Gastroesophageal sphincter (tissue), 4 donors: ENCODE results near the gene DES. TPM values are rescaled to one million over a fixed set of nuclear protein-coding genes. Genes with fewer than 3 reads are reported as not detected.
A peak's percentile ranks its signal among the peaks of the same experiment; 100 is the strongest.

Experiments used
- ATAC-seq: fragments of 150-250 bp; one replicate; pipeline ENCODE4 v1.9.1; 2016; ENCODE audit warnings: mild to moderate bottlenecking, moderate library complexity
- H3K27ac ChIP-seq, 4 donors: fragments of 200-600 bp; sonication (generic) in 3 of 4; 1 replicate in 3 of 4; 2 replicates in 1 of 4; pipeline ENCODE4 v1.5.1; 2016 to 2019
- H3K27me3 ChIP-seq: fragments of 200-600 bp; sonication (generic); one replicate; pipeline ENCODE4 v1.5.1; 2019
- H3K36me3 ChIP-seq, 2 donors: fragments of 200-600 bp; sonication (generic); one replicate each; pipeline ENCODE4 v1.5.1; 2019; ENCODE audit warnings: control low read depth in 1 of 2
- H3K4me1 ChIP-seq, 3 donors: fragments of 200-600 bp; sonication (generic); 1 replicate in 2 of 3; 2 replicates in 1 of 3; pipeline ENCODE4 v1.5.1; 2016 to 2019; ENCODE audit warnings: control low read depth in 2 of 3
- H3K4me3 ChIP-seq, 2 donors: fragments of 200-600 bp; sonication (generic); one replicate each; pipeline ENCODE4 v1.5.1; 2019; ENCODE audit warnings: mild to moderate bottlenecking in 1 of 2, moderate library complexity in 1 of 2
- H3K9me3 ChIP-seq, 3 donors: fragments of 200-600 bp; sonication (generic); one replicate each; pipeline ENCODE4 v1.5.1; 2017 to 2019; ENCODE audit warnings: control low read depth in 2 of 3
- CTCF ChIP-seq, 4 experiments: fragments of 200-600 bp in 2 of 4; fragments of 450-650 bp in 2 of 4; sonication (generic) in 1 of 4; IDR thresholded peaks; one replicate each; pipeline ENCODE4 v1.5.1; 2017 to 2019; ENCODE audit warnings: antibody characterized with exemption in 4 of 4, mild to moderate bottlenecking in 2 of 4, moderate library complexity in 2 of 4
- EP300 ChIP-seq: sonication (generic); formaldehyde crosslinking; IDR thresholded peaks from one replicate; pipeline ENCODE4 v1.6.1; 2017; ENCODE audit warnings: antibody characterized with exemption, mild to moderate bottlenecking
- POLR2A ChIP-seq, 2 donors: fragments of 450-650 bp; IDR thresholded peaks; one replicate each; pipeline ENCODE4 v1.6.1; 2017; ENCODE audit warnings: antibody characterized with exemption in 2 of 2, mild to moderate bottlenecking in 2 of 2, moderate library complexity in 1 of 2
- POLR2AphosphoS5 ChIP-seq: sonication (generic); formaldehyde crosslinking; IDR thresholded peaks from one replicate; pipeline ENCODE4 v1.6.1; 2017; ENCODE audit warnings: antibody characterized with exemption
- WGBS, 2 donors: methylation state at CpG; one replicate each; pipeline ENCODE4 v1.1.5; 2018; ENCODE audit warnings: low coverage in 1 of 2; 5-methylcytosine and 5-hydroxymethylcytosine counted together
- total RNA-seq, 4 donors: library from RNA; depleted of rRNA; stranded (reverse); fragments of >200 nt; gene quantifications; one replicate each; pipeline ENCODE4 v1.1.0, GENCODE V29; 2016

Gene DES
- total RNA-seq, 4 donors from 2014 or later, result 10,852 to 31,720 (median 15,007) TPM

DNA sequence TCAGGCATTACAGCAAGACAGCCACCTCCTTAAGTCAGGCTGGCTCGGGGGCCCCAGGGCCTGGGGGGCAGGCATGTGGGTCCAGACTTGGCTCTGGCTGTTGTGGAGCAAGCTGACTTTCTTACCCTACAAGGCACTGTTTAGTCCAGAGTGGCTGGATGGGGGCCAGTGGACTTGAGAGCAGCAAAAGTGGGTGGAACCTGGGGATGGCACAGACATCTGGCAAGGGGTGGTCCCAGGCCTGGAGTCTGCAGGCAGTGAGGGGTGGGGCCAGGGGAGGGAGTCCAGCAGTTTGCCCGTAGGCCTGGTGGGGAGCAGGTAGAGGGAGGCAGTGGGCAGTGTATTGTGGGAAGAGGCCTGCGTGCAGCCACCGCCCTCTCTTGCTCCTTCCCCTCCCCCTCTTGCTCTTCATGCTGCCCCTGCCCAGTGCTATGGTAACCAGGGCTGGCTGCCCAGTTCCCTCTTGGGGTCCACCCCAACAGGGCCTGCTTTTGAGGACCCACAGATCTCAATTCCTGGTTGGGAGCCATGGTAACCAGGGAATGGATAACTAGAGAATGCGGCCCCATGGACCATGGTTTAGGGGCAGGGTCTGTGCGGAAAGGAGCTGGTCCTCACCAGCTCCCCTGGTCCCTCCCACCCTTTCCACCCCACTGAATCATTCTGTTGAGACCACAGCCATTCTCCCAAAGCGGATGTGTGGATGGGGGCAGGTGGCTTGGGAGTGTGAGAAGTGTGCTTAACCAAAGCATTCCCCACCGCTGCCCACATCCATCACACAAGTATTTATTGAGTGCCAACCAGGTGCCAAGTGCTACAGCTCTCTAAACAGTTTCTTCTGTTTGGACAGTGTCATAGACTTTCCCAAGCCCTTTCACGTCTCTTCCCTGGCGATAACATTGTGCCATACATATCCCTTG is 35.8 kb downstream of the DES start:
- peaks cover 0 to 100% (median 14%) of the 10 kb centered on the region in 3 donors for H3K4me1 ChIP-seq

DNA sequence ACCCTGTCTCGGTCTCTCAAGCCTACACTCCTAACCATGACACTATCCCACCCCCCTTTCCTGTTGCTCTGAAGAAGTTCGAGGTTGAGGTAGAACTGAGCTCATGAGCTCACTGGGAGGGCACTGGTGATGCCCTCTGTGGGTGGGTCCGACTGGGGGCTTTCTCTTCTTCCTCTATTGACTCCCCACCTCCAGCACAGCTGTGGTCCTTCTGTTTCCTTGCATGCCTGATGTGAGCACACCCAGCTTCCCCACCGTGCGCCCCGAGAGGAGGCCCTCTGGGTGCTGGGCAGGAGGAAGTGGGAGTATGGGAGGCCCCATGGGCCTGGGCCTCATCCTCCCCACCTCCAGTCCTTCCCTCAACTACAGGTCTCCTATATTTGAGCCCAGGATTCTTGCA is 37.4 kb downstream of the DES start:
- H3K4me1 ChIP-seq, result peaks cover 4 to 100% (median 22%) of the 10 kb centered on the region in 3 donors
- H3K36me3 ChIP-seq, result peaks cover 0 to 12% of the 10 kb centered on the region in 2 donors
- peak overlapping the region; percentile 93 to 99 (median 98) for H3K27ac ChIP-seq
- no peak for ATAC-seq
- H3K4me3 ChIP-seq, result no peak overlapping the region
- H3K27me3 ChIP-seq, result no peaks in the 10 kb centered on the region
- WGBS, 2 donors, result 52 to 74% methylated on average over 4 to 5 of the region's 6 CpGs
- H3K9me3 ChIP-seq, result no peaks in the 10 kb centered on the region
- no peak for TF ChIP-seq CTCF (IDR thresholded peaks at IDR 0.05)
- no peak for TF ChIP-seq POLR2AphosphoS5
- no peak for TF ChIP-seq POLR2A (IDR thresholded peaks at IDR 0.05)
- no peak for TF ChIP-seq EP300

More for the DNA sequence above, 35.8 kb downstream of the DES start:
- H3K36me3 ChIP-seq, result peaks cover 0 to 12% of the 10 kb centered on the region in 2 donors
- no peak for TF ChIP-seq EP300
- peak; percentile 93 for TF ChIP-seq POLR2AphosphoS5
- TF ChIP-seq POLR2A (IDR thresholded peaks at IDR 0.05), result peak; percentile 37 to 48
- peak in 2 of 4 experiments; percentile 13 to 31 for TF ChIP-seq CTCF (IDR thresholded peaks at IDR 0.05)
- ATAC-seq, result peak; percentile 79
- H3K27ac ChIP-seq, result peak overlapping the region; percentile 93 to 99 (median 98)
- H3K27me3 ChIP-seq, result peaks cover 3% of the 10 kb centered on the region
- H3K9me3 ChIP-seq, result no peaks in the 10 kb centered on the region
- peak overlapping the region in 1 of 2 donors; percentile 3 for H3K4me3 ChIP-seq
- WGBS, 2 donors, result 42 to 47% methylated on average over 3 to 6 of the region's 10 CpGs

- no peaks in the 10 kb centered on the region for H3K27me3 ChIP-seq
- peak overlapping the region; percentile 93 to 97 (median 96) for H3K27ac ChIP-seq
These were observed 39.7 kb downstream of the DES start for GRCh38 chr2:219457784-219458369.

GRCh38 chr2:219458996-219459395 is 40.8 kb downstream of the DES start:
- TF ChIP-seq EP300, result no peak
- TF ChIP-seq POLR2A (IDR thresholded peaks at IDR 0.05), result no peak
- TF ChIP-seq CTCF (IDR thresholded peaks at IDR 0.05), result no peak
- TF ChIP-seq POLR2AphosphoS5, result no peak
- Histone ChIP-seq H3K36me3 (peaks cover 0 to 31% of the 10 kb centered on the region in 2 donors), H3K27ac (peak overlapping the region; percentile 93 to 97 (median 96)), H3K4me1 (peaks cover 4 to 100% (median 22%) of the 10 kb centered on the region in 3 donors), H3K4me3 (no peak overlapping the region), H3K9me3 (no peaks in the 10 kb centered on the region), H3K27me3 (no peaks in the 10 kb centered on the region)
- ATAC-seq, result no peak
- 56% methylated on average over 2 to 7 of the region's 8 CpGs for WGBS, 2 donors

More at GRCh38 chr2:219457784-219458369, 39.7 kb downstream of the DES start:
- 69 to 75% methylated on average over 5 of the region's 5 CpGs for WGBS, 2 donors
- Histone ChIP-seq H3K4me3 (no peak overlapping the region), H3K9me3 (no peaks in the 10 kb centered on the region), H3K4me1 (peaks cover 4 to 100% (median 23%) of the 10 kb centered on the region in 3 donors), H3K36me3 (peaks cover 0 to 26% of the 10 kb centered on the region in 2 donors)
- no peak for ATAC-seq
- TF ChIP-seq EP300 (no peak), CTCF (IDR thresholded peaks at IDR 0.05) (peak in 1 of 4 experiments; percentile 19)
